Heart left ventricle (tissue), 13 donors: ENCODE data around the gene COL6A2.

Source experiments
- CTCF ChIP-seq, 12 donors: fragments of 200-600 bp; sonication (generic) in 4 of 12; IDR thresholded peaks; one replicate each; pipeline versions ENCODE4 v1.5.0 to v1.8.0; 2018 to 2022; ENCODE audit warnings: antibody characterized with exemption in 12 of 12, mild to moderate bottlenecking in 5 of 12
- POLR2A ChIP-seq, 2 donors: fragments of 450-650 bp; IDR thresholded peaks; one replicate each; pipeline ENCODE4 v1.6.1; 2017; ENCODE audit warnings: antibody characterized with exemption in 2 of 2, mild to moderate bottlenecking in 2 of 2, moderate library complexity in 2 of 2
- donor health status: ischemic (EF 13 %, LVEDD 7.1; RV severe dilation, severe dysfunction).
- donor health status: DM: no; HTN: yes; CAD: no.
- donor health status: DM: no; HTN: no; CAD: no.
- donor health status: ischemic (EF 25% LVEDD 6.9; RV normal size, moderate dysfunction).
- donor health status: ischemic (EF 25% LVEDD 5.7; RV mildly dilated, moderate dysfunction).
- donor health status: ischemic (EF 35%, LVEDD 5.7; RV mildly dilated, moderate dysfunction).
- donor health status: nonischemic (EF 11% LVEDD 7.7; RV severe dilation, severe dysfunction).
- donor health status: DM: yes; HTN: yes; CAD: no.
- donor health status: PGD.
- donor health status: ischemic (EF 29% LVEDD 5.4; RV normal size, mild dysfunction).
- donor health status: nonischemic (EF 23%, LVEDD 6.1; RV moderate dilation, normal function).

GRCh38 chr21:46150491-46151121 lies 52.7 kb downstream of the COL6A2 start:
- TF ChIP-seq CTCF (IDR thresholded peaks at IDR 0.05) (no peak), POLR2A (IDR thresholded peaks at IDR 0.05) (no peak)
